RCC 7860 (cell line): Measurements from ENCODE around the gene HLCS.

Experiments
- DNase-seq: peaks from one replicate; pipeline ENCODE4 v3.0.0-alpha.2; 2015; ENCODE audit warnings: low spot score
- FAIRE-seq: peaks from 2 replicates; lab custom pipeline; 2012; peaks lifted over from hg19 to GRCh38; lab: Jason Lieb, UNC

The HLCS gene

DNA sequence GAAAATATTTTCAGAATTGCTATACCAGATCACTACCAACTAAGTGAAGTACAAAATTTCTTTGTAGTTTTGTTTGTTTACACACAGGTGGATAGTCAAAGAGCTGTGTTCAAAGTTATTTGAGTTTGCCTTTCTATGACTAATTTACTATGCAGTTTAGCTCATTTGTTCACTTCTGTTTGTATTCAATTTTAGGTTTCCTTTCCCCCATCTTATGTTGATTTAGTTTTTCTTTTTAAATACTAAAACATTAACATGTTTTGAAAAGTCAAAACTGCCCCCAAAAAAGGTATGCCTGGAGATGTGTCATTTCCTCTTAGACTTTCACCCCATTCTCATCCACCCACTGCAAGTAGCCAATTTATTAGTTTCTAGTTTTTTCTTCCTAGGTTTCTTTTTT, 21.4 kb upstream of the HLCS start:
- no peak for DNase-seq
- FAIRE-seq: no peak

DNA sequence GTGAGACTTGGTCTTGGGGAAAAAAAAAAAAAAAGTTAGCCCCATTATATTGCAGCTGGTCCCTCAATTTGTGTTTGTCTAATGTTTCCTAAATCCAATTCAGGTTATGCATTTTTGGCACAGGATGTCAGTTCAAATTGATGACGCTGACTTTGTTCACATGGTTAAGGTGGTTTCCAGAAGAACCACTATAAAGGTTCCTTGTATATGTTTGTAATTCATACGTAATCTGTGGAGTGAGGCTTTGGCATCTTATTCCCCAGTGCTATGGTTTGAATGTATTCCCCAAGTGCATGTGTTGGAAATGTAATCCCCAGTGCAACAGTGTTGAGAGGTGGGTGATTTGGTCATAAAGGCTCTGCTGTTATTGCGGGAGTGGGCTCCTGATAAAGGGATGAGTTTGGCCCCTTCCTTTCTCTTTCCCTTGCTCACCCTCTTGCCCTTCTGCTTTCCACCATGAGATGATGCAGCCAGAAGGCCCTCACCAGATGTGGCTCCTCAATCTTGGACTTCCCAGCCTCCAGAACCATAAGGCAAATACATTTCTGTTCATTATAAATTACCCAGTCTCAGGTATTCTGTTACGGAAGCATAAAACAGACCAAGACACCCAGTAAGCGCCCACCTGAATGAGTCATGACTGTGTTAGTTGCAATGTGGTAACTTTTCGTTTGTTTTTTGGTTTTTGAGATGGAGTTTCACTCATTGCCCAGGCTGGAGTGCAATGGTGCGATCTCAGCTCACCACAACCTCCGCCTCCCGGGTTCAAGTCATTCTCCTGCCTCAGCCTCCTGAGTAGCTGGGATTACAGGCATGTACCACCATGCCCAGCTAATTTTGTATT, 19.5 kb upstream of the HLCS start:
- DNase-seq: no peak
- no peak for FAIRE-seq

GRCh38 chr21:36981977-36982700, 15.7 kb upstream of the HLCS start:
- FAIRE-seq (no peak), DNase-seq (no peak)

DNA sequence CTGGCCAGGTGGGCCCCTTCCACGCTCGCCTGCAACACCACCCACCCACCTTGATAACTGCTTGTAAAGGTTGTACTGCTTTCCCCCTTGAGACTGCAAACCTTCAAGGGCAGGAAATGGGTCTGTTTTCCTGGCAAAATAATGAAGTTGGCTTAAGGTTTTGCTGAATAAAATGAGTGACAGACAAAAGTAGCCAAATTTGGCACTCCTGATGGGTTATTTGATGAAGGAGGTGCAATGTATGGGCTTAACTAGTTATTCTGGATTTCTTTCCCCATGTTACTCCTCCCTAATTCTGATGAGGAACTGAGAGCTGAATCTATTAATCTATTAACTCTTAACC, 14.6 kb upstream of the HLCS start:
- DNase-seq: no peak
- no peak for FAIRE-seq

- FAIRE-seq (no peak), DNase-seq (no peak)
Observed at GRCh38 chr21:36980280-36981048, 14.0 kb upstream of the HLCS start.

DNA sequence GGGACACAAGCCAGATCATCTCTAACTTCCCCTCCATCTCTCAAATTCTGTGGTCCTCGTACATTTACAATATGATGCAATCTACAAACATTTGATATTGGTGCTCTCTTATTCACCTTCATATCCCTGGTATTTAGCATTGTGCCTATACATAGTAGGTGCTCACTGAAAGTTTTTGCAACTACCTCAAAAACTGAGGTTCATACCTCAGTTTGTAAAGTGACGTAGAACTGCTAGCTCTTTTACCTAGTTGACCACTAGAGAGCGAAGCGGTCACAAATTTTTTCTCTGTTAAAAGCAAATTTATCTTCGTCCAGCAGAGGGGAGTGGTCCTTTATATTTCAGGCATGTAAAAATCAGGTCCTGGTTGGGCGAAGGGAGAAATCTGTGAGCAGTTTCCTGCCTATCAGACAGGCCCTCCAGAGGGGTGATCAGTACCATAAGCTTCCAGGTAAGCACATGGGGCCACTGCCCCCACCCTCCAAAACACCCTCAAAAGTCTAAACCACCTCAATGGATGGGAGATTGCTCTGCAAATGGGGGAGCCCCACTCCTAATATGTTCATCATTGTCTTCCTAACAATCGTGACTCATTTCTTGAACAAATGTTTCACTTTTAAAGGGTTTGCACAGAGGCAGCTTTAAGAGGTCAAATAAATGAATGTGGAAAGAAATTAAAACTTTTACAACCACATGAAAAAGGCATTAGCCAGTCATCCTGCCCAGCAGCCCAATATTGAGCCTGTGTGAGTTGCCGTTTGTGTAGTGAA, 10.6 kb upstream of the HLCS start:
- DNase-seq (peak; percentile 44), FAIRE-seq (peak; percentile 41)

DNA sequence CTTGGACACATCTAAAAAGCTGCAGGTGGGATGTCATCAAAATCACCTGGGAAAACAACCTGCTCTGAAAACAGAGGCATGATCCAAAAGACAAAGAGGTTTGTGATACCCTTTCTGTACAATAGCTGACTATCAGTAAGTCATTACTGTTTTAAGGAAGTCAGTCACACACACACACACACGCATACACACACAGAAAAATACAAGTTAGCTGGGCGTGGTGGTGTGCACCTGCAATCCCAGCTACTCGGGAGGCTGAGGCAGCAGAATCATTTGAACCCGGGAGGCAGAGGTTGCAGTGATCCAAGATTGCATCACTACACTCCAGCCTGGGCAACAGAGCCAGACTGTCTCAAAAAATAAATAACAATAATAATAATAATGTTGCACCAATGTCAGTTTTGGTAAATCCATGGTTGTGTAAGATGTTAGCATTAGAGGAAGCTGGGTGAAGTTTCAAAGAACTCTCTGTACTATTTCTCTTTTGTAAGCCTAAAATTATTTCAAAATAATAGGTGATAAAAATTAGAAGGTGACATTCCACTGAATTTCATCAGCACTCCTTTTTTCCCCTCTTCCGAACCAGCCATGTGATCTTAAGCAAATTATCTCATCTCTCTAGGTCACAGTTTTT, 9.9 kb upstream of the HLCS start:
- DNase-seq: no peak
- FAIRE-seq: no peak

- DNase-seq: no peak
Observed at GRCh38 chr21:36974851-36975192, 8.4 kb upstream of the HLCS start.

GRCh38 chr21:36973986-36974850, 7.7 kb upstream of the HLCS start:
- DNase-seq (peak; percentile 15), FAIRE-seq (no peak)

More at GRCh38 chr21:36974851-36975192, 8.4 kb upstream of the HLCS start:
- no peak for FAIRE-seq

- FAIRE-seq: no peak
- no peak for DNase-seq
Observed at GRCh38 chr21:36968976-36969375, 2.5 kb upstream of the HLCS start.

- DNase-seq: no peak
- FAIRE-seq: no peak
Observed at GRCh38 chr21:36968414-36968813, 1.9 kb upstream of the HLCS start.

DNA sequence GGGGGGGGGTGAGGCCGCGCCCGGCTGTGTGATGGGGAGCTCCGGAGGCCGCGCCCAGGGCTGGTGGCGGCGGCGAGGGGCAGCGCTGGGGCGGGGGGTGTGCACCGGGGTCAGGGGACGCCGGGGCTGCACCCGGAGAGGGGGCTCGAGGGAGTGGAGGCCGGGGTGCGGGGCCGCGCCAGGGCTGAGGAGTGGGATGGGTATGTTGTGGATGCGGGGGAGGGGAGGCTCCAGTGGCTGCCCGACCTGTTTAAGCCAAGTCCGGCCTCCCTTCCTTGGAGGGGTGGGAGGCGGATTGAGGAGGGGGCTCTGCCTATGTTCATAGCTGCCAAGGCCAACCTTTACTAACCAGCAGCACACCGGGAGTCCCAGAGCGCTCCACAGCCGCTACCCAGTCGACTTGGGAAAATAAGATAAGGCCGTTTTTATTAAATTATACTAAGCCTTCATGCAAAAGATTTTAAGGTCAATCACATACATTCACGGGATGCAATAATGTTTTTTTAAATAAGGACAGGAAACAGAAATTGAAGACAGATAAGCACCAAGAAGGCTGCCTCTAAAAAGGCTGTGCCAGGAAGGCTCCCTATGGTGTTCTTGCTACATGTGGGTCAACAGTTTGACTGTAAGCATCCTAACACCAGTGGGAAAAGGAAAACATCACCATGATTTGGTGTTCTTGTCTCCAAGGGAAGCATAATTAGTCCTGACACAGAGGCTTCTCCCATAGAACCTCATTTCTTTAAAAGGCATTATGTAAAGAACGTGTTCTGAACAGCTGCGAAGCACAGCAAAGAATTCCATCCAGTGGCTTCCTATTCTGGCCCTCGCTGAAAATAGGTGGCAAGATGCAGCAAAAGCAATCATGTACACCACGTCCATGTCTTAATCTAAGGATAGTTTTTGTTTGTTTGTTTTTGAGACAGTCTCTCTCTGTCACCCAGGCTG, 626 bp upstream of the HLCS start:
- DNase-seq (no peak), FAIRE-seq (no peak)

DNA sequence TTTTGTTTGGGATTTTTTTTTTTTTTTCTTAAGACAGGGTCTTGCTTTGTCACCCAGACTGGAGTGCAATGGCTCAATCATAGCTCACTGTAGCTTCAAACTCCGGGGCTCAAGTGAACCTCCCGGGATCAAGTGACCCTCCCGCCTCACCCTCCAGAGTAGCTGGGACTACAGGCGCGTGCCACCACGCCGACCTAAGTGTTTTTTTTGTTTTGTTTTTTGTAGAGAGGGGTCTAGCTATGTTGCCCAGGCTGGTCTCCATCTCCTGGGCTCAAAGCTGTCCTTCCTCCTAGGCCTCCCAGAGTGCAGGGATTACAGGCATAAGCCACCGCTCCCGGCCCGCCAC, 776 bp downstream of the HLCS start:
- no peak for FAIRE-seq
- no peak for DNase-seq

DNA sequence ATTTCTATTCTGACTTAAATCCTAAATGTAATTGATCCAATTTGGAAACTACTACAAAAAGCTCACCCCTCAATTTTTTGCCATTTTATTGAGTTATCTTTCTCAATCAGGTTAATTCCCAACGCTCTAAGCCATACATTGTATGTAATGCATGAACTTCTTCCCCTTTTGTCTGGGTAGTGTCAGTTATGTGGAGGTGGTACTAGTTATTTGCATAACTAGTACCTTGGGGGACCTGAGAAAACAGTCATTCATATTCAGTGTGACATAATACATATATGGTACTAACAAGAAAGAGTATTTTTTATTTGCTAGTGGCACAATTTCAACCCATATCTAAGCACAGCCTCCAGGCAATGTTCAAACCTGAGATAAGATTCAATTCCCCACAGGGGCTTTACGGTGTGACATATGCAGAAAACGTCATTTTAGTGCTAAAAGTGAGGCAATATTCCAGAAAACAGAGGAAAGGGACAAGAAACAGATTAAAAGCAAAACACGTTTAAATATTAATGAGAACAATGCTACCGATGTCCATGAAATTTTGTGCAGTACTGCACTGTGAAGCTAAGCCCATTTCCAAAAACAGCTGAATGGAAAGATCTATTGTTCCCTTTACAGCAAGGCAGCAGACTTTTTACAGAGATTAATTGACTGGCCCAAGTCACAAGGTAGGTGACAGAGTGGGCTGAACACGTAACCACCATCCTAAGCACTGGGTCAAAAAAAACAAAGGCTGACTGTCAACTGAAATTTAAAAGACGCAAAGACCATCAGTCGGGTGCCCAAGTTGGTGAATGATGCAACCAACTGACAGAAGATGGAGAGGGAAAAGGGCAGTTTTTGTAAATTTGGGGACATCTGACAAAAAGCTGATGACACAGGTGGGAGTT, 1.4 kb downstream of the HLCS start:
- DNase-seq: no peak

GRCh38 chr21:36964398-36964797, 2.1 kb downstream of the HLCS start:
- FAIRE-seq: no peak
- DNase-seq: no peak

More for the DNA sequence above, 1.4 kb downstream of the HLCS start:
- FAIRE-seq: no peak

- DNase-seq: no peak
- FAIRE-seq: no peak
Observed at GRCh38 chr21:36962098-36962780, 4.2 kb downstream of the HLCS start.

DNA sequence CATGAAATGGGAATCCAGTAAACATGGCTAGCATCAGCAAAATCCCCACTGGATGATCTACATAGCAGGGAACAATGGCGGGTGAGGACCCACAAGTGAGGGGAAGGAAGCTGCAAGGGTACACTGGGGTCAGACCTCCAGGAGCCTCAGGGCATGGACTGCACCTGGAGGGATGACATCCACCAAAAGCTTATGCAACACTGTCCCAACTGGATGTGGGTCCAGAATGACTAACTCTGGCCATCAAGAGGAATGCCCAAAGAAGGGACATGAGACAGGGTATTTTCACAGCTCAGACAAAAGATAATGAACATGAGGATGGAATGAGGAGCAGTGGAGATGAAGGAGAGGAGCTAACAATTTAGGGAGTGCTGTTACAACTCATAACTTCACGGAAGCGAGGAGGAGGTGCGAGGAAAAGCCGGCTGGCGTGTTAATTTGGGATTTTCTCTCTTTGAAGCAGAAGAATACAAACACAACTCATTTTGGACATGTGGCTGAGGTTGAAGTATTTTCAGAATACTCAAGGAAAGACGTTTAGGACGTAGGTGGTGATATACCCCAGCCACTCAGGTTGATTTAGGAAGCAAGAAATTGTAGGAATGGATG, 5.7 kb downstream of the HLCS start:
- no peak for FAIRE-seq
- no peak for DNase-seq
